Pancreas (tissue), 10 donors: ENCODE data around the gene NOS3. TPM values are rescaled to one million over a fixed set of nuclear protein-coding genes. Genes with fewer than 3 reads are reported as not detected.

Source experiments
- ATAC-seq, 4 donors: fragments of 200-7000 bp; cut with Tn5 transposase; one replicate each; pipeline versions ENCODE4 v1.8.0 to v1.9.1; 2020; ENCODE audit warnings: mild to moderate bottlenecking in 4 of 4, moderate library complexity in 4 of 4
- DNase-seq, 6 donors: peaks; one replicate each; pipeline ENCODE4 v3.0.0-alpha.2; 2020
- FAIRE-seq: peaks from 2 replicates; lab custom pipeline; 2012; peaks lifted over from hg19 to GRCh38; lab: Jason Lieb, UNC
- H3K27ac ChIP-seq, 4 donors: fragments of 200-600 bp; sonication (generic); 1 replicate in 3 of 4; 2 replicates in 1 of 4; pipeline versions ENCODE4 v1.5.0 to v1.8.0; 2020
- H3K27me3 ChIP-seq, 4 donors: fragments of 200-600 bp; one replicate each; pipeline ENCODE4 v1.8.0; 2021
- H3K36me3 ChIP-seq, 3 donors: fragments of 200-600 bp; sonication (generic) in 1 of 3; one replicate each; pipeline versions ENCODE4 v1.5.0 to v1.8.0; 2020 to 2021
- H3K4me1 ChIP-seq, 3 donors: fragments of 200-600 bp; one replicate each; pipeline ENCODE4 v1.8.0; 2021
- H3K4me3 ChIP-seq, 4 donors: fragments of 200-600 bp; sonication (generic) in 2 of 4; one replicate each; pipeline versions ENCODE4 v1.5.0 to v1.8.0; 2020 to 2021
- H3K9me3 ChIP-seq, 4 donors: fragments of 200-600 bp; one replicate each; pipeline ENCODE4 v1.8.0; 2021
- WGBS, 2 donors: extraction: QIAGEN DNeasy Blood & Tissue Kit; methylation state at CpG; one replicate each; pipeline ENCODE4 v1.1.7; 2013; 5-methylcytosine and 5-hydroxymethylcytosine counted together
- intact Hi-C, 3 donors: fragments of 100-400 bp; cut with DNase I; formaldehyde crosslinking; loops; one replicate each; pipeline versions ENCODE4 v1.11.1 to v1.14.2; 2022
- polyA plus RNA-seq, 2 donors: library from polyadenylated mRNA; stranded (reverse); fragments of 200-250 nt; gene quantifications; one replicate each; pipeline ENCODE4 v1.2.3, GENCODE V29; 2013
- total RNA-seq, 6 donors: library from RNA; stranded (reverse); fragmentation: NEBNext Ultra II Directional in 4 of 6; extraction: Animal tissue kit (Norgen Biotek cat#: 25700) in 4 of 6; gene quantifications; one replicate each; pipeline versions ENCODE4 v1.2.1 to v1.2.4, GENCODE V29; 2021 to 2023
- TF ChIP-seq, protein P1 (sequence below), 4 donors: fragments of 200-600 bp; sonication (generic) in 3 of 4; IDR thresholded peaks; one replicate each; pipeline versions ENCODE4 v1.5.0 to v1.8.0; 2021; ENCODE audit warnings: antibody characterized with exemption in 4 of 4
- donor health status: healthy with polysubstance abuse.
- donor health status: DM: no; HTN: no; CAD: no; lungs with moderate emphysema.
- donor health status: DM: no; HTN: no; CAD: no.
- donor health status: control.
- donor health status: control.
- donor health status: Bipolar disorder and iron deficiency.
- donor health status: DM: yes; HTN: yes; CAD: no.
- donor health status: DM: no; HTN: no; CAD: no.
- donor health status: DM: no; HTN: no; CAD: no.
- donor health status: DM: yes; HTN: yes; CAD: no.

The NOS3 gene
- total RNA-seq (1 to 10 TPM; 1.0 to 5.1 (median 3.1) TPM), polyA plus RNA-seq (10 to 100 TPM in 1 of 2 donors, 1 to 10 TPM in 1; 6.0 to 12.5 TPM)

DNA sequence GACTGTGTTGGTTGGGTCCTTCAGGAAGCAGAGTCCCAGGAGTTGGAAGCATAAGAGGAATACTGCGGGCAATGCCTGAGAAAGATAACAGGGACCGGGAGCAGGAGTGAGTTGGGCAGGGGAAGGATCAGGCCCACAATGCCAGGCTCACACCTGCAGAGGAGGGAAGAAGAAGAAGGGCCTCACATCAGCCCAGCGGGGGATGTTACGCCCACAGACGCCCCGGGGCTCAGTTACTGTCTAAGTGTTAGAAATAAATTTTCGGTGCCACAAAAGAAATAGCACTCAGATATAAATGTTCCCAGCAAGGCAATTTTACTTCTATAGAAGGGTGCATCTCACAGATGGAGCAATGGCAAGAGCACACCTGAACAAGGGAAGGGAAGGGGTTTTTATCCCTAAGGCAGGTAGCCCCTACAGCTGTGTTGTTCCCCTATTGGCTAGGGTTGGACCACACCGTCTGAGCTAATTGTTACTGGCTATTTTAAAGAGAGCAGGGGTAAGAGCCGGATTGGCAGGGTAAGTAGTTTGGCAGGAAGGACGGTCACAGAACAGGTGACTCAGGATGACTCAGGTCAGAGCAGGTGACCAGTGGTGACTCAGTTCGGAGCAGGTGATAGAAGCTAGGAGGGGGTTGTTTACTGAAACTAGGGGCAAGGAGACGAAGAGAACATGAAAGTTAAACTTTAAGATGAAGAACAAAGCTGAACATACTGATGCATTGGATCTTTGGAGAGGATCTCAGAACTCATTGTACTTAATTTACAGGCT, at the start of gene NOS3:
Gene NOS3 (plus strand): TSS at position 602 of the 771 bp plus-strand sequence. CDS start 2,787 bp downstream, outside the sequence.
- Histone ChIP-seq H3K27ac (no peak within 1 kb of the TSS), H3K4me3 (no peak within 1 kb of the TSS), H3K9me3 (no peaks in the 10 kb centered on the region), H3K4me1 (no peaks in the 10 kb centered on the region), H3K36me3 (no peaks in the 10 kb centered on the region), H3K27me3 (peaks cover 0 to 6% (median 0%) of the 10 kb centered on the region in 4 donors)
- DNase-seq (peak in 2 of 6 donors; percentile 4 to 18), FAIRE-seq (no peak), ATAC-seq (no peak)
- 74 to 75% methylated on average over 12 of the region's 12 CpGs for WGBS, 2 donors
- TF ChIP-seq, protein P1, sequence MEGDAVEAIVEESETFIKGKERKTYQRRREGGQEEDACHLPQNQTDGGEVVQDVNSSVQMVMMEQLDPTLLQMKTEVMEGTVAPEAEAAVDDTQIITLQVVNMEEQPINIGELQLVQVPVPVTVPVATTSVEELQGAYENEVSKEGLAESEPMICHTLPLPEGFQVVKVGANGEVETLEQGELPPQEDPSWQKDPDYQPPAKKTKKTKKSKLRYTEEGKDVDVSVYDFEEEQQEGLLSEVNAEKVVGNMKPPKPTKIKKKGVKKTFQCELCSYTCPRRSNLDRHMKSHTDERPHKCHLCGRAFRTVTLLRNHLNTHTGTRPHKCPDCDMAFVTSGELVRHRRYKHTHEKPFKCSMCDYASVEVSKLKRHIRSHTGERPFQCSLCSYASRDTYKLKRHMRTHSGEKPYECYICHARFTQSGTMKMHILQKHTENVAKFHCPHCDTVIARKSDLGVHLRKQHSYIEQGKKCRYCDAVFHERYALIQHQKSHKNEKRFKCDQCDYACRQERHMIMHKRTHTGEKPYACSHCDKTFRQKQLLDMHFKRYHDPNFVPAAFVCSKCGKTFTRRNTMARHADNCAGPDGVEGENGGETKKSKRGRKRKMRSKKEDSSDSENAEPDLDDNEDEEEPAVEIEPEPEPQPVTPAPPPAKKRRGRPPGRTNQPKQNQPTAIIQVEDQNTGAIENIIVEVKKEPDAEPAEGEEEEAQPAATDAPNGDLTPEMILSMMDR (IDR thresholded peaks at IDR 0.05) = no peak
- intact Hi-C loops = loop anchor here in 1 of 3 donors (10.0 kb wide), 1 partner anchor 96 kb away; no protein-coding TSS in a partner anchor

GRCh38 chr7:150941351-150942000, 49.3 kb upstream of the NOS3 start:
- Histone ChIP-seq H3K27ac (no peak overlapping the region), H3K27me3 (no peaks in the 10 kb centered on the region), H3K9me3 (no peaks in the 10 kb centered on the region), H3K4me3 (no peak overlapping the region), H3K4me1 (no peaks in the 10 kb centered on the region), H3K36me3 (no peaks in the 10 kb centered on the region)
- ATAC-seq = no peak
- DNase-seq = peak in 2 of 6 donors; percentile 22 to 35
- intact Hi-C loops = no loop called here
- FAIRE-seq = no peak
- WGBS, 2 donors = 77 to 80% methylated on average over 15 of the region's 15 CpGs
- TF ChIP-seq, protein P1 (IDR thresholded peaks at IDR 0.05) = no peak

DNA sequence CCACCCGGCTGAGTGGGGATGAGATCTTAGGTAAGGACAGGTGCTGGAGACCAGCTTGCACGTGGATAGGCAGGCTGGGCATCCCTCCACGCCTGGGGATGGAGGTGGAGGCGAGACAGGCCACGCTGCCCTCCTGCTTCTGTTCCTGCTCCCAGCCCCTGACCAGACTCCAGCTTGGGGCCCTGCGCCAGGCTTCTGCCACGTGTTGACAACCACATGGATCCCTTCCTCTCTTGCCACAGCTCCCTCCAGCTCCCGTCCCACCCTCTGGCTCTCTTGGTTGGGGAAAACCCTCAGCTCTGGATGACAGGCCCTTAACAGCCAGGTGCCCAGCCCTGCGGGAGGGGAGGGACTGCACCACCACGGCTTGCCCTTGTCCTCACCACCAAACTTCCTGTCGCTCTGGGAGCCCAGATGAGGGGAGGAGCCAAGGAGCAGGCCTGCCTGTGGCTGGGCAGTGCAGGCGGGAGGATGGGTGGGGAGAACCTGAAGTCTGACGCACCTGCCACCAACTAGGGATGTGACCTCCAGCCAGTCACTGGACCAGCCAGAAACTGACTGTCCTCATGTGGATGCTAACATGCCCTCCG, 48.7 kb upstream of the NOS3 start:
- Histone ChIP-seq H3K4me3 (no peak overlapping the region), H3K9me3 (no peaks in the 10 kb centered on the region), H3K27ac (no peak overlapping the region), H3K36me3 (no peaks in the 10 kb centered on the region), H3K27me3 (no peaks in the 10 kb centered on the region), H3K4me1 (no peaks in the 10 kb centered on the region)
- no peak for FAIRE-seq
- TF ChIP-seq, protein P1 (IDR thresholded peaks at IDR 0.05) = no peak
- DNase-seq = peak in 2 of 6 donors; percentile 56 to 66
- intact Hi-C loops = no loop called here
- 51 to 57% methylated on average over 13 to 14 of the region's 14 CpGs for WGBS, 2 donors
- ATAC-seq = peak in 3 of 4 donors; percentile 20 to 53 (median 44)

GRCh38 chr7:150942591-150943452, 48.0 kb upstream of the NOS3 start:
- Histone ChIP-seq H3K27me3 (no peaks in the 10 kb centered on the region), H3K36me3 (no peaks in the 10 kb centered on the region), H3K4me3 (no peak overlapping the region), H3K9me3 (no peaks in the 10 kb centered on the region), H3K27ac (no peak overlapping the region), H3K4me1 (no peaks in the 10 kb centered on the region)
- TF ChIP-seq, protein P1 (IDR thresholded peaks at IDR 0.05) = no peak
- intact Hi-C loops = no loop called here
- no peak for ATAC-seq
- FAIRE-seq = no peak
- 69 to 72% methylated on average over 13 of the region's 13 CpGs for WGBS, 2 donors
- peak in 2 of 6 donors; percentile 48 to 56 for DNase-seq
